ENCODE results near the gene TTC32. TPM values are rescaled to one million over a fixed set of nuclear protein-coding genes. Genes with fewer than 3 reads are reported as not detected.

Gene TTC32
- total RNA-seq, 1 experiment from 2014 or later, result 12.7 TPM

- peaks cover 11% of the 10 kb centered on the region; the same call in 1 of the 2 replicates for H3K36me3 ChIP-seq (ENCODE audit: control insufficient read depth, insufficient read depth, low read length)
- in situ Hi-C loops (cut with HindIII; ENCODE audit: low pct_unique_long_range_greater_than_20kb, low sequenced_read_pairs), result no loop called here
- DNase-seq (ENCODE audit: low read depth, low spot score) (no peak), ATAC-seq (no peak)
- H3K27ac ChIP-seq (ENCODE audit: low read length), result no peak overlapping the region
- no peaks in the 10 kb centered on the region for H3K9me3 ChIP-seq (ENCODE audit: control insufficient read depth, insufficient read depth, low read depth, low read length)
- H3K27me3 ChIP-seq (ENCODE audit: control insufficient read depth, insufficient read depth, low read length), result no peaks in the 10 kb centered on the region
- ChIA-PET POLR2A (no interaction called here), CTCF (no interaction called here)
- H3K4me1 ChIP-seq (ENCODE audit: control insufficient read depth, insufficient read depth, low read length), result peaks cover 9% of the 10 kb centered on the region; the same call in 1 of the 2 replicates
- BruUV-seq (replicated peaks), result no TSS peak
- TF ChIP-seq POLR2AphosphoS5 (IDR thresholded peaks at IDR 0.05; ENCODE audit: low read depth, low read length), result no peak
- TF ChIP-seq CTCF (IDR thresholded peaks at IDR 0.05), result no peak
- no peak for TF ChIP-seq REST (IDR thresholded peaks at IDR 0.05; ENCODE audit: insufficient read depth in 1 of 2, low read depth in 2 of 2, low read length in 1 of 2)
- TF ChIP-seq TCF7L2 (IDR thresholded peaks at IDR 0.05; ENCODE audit: low read depth, low read length), result no peak
- no peak for TF ChIP-seq SIN3A (IDR thresholded peaks at IDR 0.05; ENCODE audit: borderline replicate concordance, insufficient read depth, low read depth, low read length)
- H3K4me3 ChIP-seq (ENCODE audit: low read depth in 2 of 2, low read length in 2 of 2), result no peak overlapping the region
- intact Hi-C loops (cut with micrococcal nuclease; ENCODE audit: unreplicated experiment), result no loop called here
Observed at GRCh38 chr2:19943189-19943588, 41.4 kb upstream of the TTC32 start.

GRCh38 chr2:19942199-19942598 is 40.4 kb upstream of the TTC32 start:
- ChIA-PET CTCF (no interaction called here), POLR2A (interaction anchor here (0.6 kb wide), 1 partner anchor 1496 kb away, joined by 3 read pairs; no protein-coding TSS in a partner anchor)
- BruUV-seq (replicated peaks), result no TSS peak
- DNase-seq (ENCODE audit: low read depth, low spot score), result no peak
- no peak for TF ChIP-seq POLR2AphosphoS5 (IDR thresholded peaks at IDR 0.05; ENCODE audit: low read depth, low read length)
- TF ChIP-seq REST (IDR thresholded peaks at IDR 0.05; ENCODE audit: insufficient read depth in 1 of 2, low read depth in 2 of 2, low read length in 1 of 2), result no peak
- no peak for TF ChIP-seq TCF7L2 (IDR thresholded peaks at IDR 0.05; ENCODE audit: low read depth, low read length)
- no peak for TF ChIP-seq SIN3A (IDR thresholded peaks at IDR 0.05; ENCODE audit: borderline replicate concordance, insufficient read depth, low read depth, low read length)
- TF ChIP-seq CTCF (IDR thresholded peaks at IDR 0.05), result no peak
- peaks cover 17% of the 10 kb centered on the region for H3K36me3 ChIP-seq (ENCODE audit: control insufficient read depth, insufficient read depth, low read length)
- H3K4me1 ChIP-seq (ENCODE audit: control insufficient read depth, insufficient read depth, low read length), result peaks cover 3% of the 10 kb centered on the region; the same call in 1 of the 2 replicates
- H3K27ac ChIP-seq (ENCODE audit: low read length), result no peak overlapping the region
- in situ Hi-C loops (cut with HindIII; ENCODE audit: low pct_unique_long_range_greater_than_20kb, low sequenced_read_pairs), result no loop called here
- H3K27me3 ChIP-seq (ENCODE audit: control insufficient read depth, insufficient read depth, low read length), result no peaks in the 10 kb centered on the region
- intact Hi-C loops (cut with micrococcal nuclease; ENCODE audit: unreplicated experiment), result no loop called here
- ATAC-seq, result no peak
- H3K4me3 ChIP-seq (ENCODE audit: low read depth in 2 of 2, low read length in 2 of 2), result no peak overlapping the region
- H3K9me3 ChIP-seq (ENCODE audit: control insufficient read depth, insufficient read depth, low read depth, low read length), result no peaks in the 10 kb centered on the region
